K562 (cell line): ENCODE data around the gene DBP. TPM values are rescaled to one million over a fixed set of nuclear protein-coding genes. Genes with fewer than 3 reads are reported as not detected.

Experiments used
- ADNP ChIP-seq: fragments of 200-800 bp; sonication (Bioruptor generic); IDR thresholded peaks from 2 replicates; pipeline ENCODE4 v1.6.1; 2016; ENCODE audit warnings: missing genetic modification characterization, missing compliant biosample characterization
- MIER1 ChIP-seq: fragments of 450-650 bp; IDR thresholded peaks from 2 replicates; pipeline ENCODE4 v1.6.1; 2016; ENCODE audit warnings: antibody characterized with exemption, mild to moderate bottlenecking, low read depth
- NFE2 ChIP-seq: IDR thresholded peaks from 2 replicates; pipeline ENCODE4 v1.6.1; 2014; ENCODE audit warnings: antibody characterized with exemption, low read depth
- RBFOX2 ChIP-seq: fragments of 200-400 bp; formaldehyde crosslinking; IDR thresholded peaks from 2 replicates; pipeline ENCODE4 v1.6.1; 2017; ENCODE audit warnings: low read depth, mild to moderate bottlenecking, low read length, moderate library complexity
- SMARCB1 ChIP-seq: IDR thresholded peaks from 2 replicates; pipeline ENCODE4 v1.6.1; 2011; ENCODE audit warnings: improper control_type of control experiment, low read depth; ENCODE audit not compliant: insufficient read length
- SP2 ChIP-seq: IDR thresholded peaks from 2 replicates; pipeline ENCODE4 v1.6.1; 2011; ENCODE audit warnings: mild to moderate bottlenecking, low read depth, low read length, moderate library complexity; ENCODE audit not compliant: poor library complexity, severe bottlenecking; ENCODE audit errors: extremely low read depth
- TCF7 ChIP-seq: sonication (generic); IDR thresholded peaks from 2 replicates; pipeline ENCODE4 v1.6.1; 2016; ENCODE audit warnings: antibody characterized with exemption, borderline replicate concordance
- TOE1 ChIP-seq, 2 experiments: fragments of 450-650 bp in 1 of 2; sonication (generic) in 1 of 2; formaldehyde crosslinking in 1 of 2; IDR thresholded peaks; 2 replicates each; pipeline versions ENCODE4 v1.7.1 to v1.8.0; 2016 to 2022; ENCODE audit warnings: borderline replicate concordance in 2 of 2, mild to moderate bottlenecking in 2 of 2, antibody characterized with exemption in 1 of 2, inconsistent platforms in 1 of 2, low read depth in 1 of 2, missing genetic modification reagents in 1 of 2, moderate library complexity in 1 of 2
- ZNF655 ChIP-seq: fragments of 250-450 bp; sonication (Bioruptor Pico); IDR thresholded peaks from 2 replicates; pipeline ENCODE4 v1.5.0; 2021
- ZNF785 ChIP-seq: fragments of 250-450 bp; sonication (Bioruptor Pico); IDR thresholded peaks from 2 replicates; pipeline ENCODE4 v1.4.0; 2020; ENCODE audit warnings: mild to moderate bottlenecking
- polyA plus RNA-seq, 8 experiments: library from polyadenylated mRNA; depleted of rRNA in 4 of 8; stranded (reverse) in 5 of 8; unstranded in 3 of 8; fragments of >200 nt; fragmentation: Nextera tagmentation in 2 of 8; fragmentation: Illumina TruSeq in 1 of 8; extraction: Ambion mirVana in 2 of 8; extraction: Trizol in 1 of 8; gene quantifications; 2 replicates each; pipeline versions ENCODE4 v1.2.1 to v1.2.3, GENCODE V29; 2011 to 2014; ENCODE audit warnings: inconsistent platforms in 1 of 8, missing spikeins in 1 of 8
- total RNA-seq, 7 experiments: library from RNA; depleted of rRNA in 6 of 7; stranded (reverse); fragments of >200 nt in 6 of 7; fragmentation: Illumina TruSeq in 2 of 7; extraction: Trizol in 2 of 7; gene quantifications; 2 replicates each; pipeline versions ENCODE4 v1.2.1 to v1.2.3, GENCODE V29; 2011 to 2021; ENCODE audit warnings: low replicate concordance in 1 of 7
- TF ChIP-seq, protein P1 (sequence below): fragments of 250-450 bp; sonication (Bioruptor Pico); IDR thresholded peaks from 2 replicates; pipeline ENCODE4 v1.4.0; 2020; ENCODE audit warnings: mild to moderate bottlenecking
- TF ChIP-seq, protein P2 (sequence below), 3 experiments: IDR thresholded peaks in 2 of 3; conservative IDR thresholded peaks in 1 of 3; 2 replicates each; pipeline ENCODE4 v1.5.1; 2011 to 2012; ENCODE audit warnings: low read length in 3 of 3, mild to moderate bottlenecking in 3 of 3, control low read depth in 2 of 3, improper control_type of control experiment in 1 of 3, inconsistent platforms in 1 of 3, low read depth in 1 of 3, mixed read lengths in 1 of 3, moderate library complexity in 1 of 3; ENCODE audit not compliant: insufficient read depth in 2 of 3
- TF ChIP-seq, protein P3 (sequence below): fragments of 450-650 bp; IDR thresholded peaks from 2 replicates; pipeline ENCODE4 v1.6.1; 2017; ENCODE audit warnings: antibody characterized with exemption, mild to moderate bottlenecking

DBP gene
- total and polyA plus RNA-seq, 9 of the 15 experiments (the other 6 are each of a cell fraction or from before 2014, with no cell fraction given), result 0.25 to 5.5 (median 1.8) TPM

- TF ChIP-seq TOE1 (IDR thresholded peaks at IDR 0.05; ENCODE audit: borderline replicate concordance) (peak; percentile 17), TOE1 (CRISPR knock-in tag; IDR thresholded peaks at IDR 0.05; ENCODE audit: borderline replicate concordance, low read depth) (no peak), RBFOX2 (peak; percentile 100), SP2 (peak; percentile 99), ADNP (tag) (no peak), ZNF655 (no peak), SMARCB1 (no peak), MIER1 (no peak; the same call in 1 of the 2 replicates), TCF7 (peak; percentile 67; the same call in 1 of the 2 replicates), NFE2 (peak; percentile 32), ZNF785 (no peak)
- TF ChIP-seq, protein P1, sequence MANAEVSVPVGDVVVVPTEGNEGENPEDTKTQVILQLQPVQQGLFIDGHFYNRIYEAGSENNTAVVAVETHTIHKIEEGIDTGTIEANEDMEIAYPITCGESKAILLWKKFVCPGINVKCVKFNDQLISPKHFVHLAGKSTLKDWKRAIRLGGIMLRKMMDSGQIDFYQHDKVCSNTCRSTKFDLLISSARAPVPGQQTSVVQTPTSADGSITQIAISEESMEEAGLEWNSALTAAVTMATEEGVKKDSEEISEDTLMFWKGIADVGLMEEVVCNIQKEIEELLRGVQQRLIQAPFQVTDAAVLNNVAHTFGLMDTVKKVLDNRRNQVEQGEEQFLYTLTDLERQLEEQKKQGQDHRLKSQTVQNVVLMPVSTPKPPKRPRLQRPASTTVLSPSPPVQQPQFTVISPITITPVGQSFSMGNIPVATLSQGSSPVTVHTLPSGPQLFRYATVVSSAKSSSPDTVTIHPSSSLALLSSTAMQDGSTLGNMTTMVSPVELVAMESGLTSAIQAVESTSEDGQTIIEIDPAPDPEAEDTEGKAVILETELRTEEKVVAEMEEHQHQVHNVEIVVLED (CRISPR knock-in tag), result peak; percentile 100
- TF ChIP-seq, protein P2, sequence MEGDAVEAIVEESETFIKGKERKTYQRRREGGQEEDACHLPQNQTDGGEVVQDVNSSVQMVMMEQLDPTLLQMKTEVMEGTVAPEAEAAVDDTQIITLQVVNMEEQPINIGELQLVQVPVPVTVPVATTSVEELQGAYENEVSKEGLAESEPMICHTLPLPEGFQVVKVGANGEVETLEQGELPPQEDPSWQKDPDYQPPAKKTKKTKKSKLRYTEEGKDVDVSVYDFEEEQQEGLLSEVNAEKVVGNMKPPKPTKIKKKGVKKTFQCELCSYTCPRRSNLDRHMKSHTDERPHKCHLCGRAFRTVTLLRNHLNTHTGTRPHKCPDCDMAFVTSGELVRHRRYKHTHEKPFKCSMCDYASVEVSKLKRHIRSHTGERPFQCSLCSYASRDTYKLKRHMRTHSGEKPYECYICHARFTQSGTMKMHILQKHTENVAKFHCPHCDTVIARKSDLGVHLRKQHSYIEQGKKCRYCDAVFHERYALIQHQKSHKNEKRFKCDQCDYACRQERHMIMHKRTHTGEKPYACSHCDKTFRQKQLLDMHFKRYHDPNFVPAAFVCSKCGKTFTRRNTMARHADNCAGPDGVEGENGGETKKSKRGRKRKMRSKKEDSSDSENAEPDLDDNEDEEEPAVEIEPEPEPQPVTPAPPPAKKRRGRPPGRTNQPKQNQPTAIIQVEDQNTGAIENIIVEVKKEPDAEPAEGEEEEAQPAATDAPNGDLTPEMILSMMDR (IDR thresholded peaks at IDR 0.05 in 2 of 3, conservative IDR thresholded peaks at IDR 0.05 in 1 of 3; ENCODE audit: insufficient read depth in 2 of 3, low read depth in 1 of 3, low read length in 3 of 3), result peak in 1 of 3 experiments; percentile 2; a peak in 1 of 6 replicates
- TF ChIP-seq, protein P3, sequence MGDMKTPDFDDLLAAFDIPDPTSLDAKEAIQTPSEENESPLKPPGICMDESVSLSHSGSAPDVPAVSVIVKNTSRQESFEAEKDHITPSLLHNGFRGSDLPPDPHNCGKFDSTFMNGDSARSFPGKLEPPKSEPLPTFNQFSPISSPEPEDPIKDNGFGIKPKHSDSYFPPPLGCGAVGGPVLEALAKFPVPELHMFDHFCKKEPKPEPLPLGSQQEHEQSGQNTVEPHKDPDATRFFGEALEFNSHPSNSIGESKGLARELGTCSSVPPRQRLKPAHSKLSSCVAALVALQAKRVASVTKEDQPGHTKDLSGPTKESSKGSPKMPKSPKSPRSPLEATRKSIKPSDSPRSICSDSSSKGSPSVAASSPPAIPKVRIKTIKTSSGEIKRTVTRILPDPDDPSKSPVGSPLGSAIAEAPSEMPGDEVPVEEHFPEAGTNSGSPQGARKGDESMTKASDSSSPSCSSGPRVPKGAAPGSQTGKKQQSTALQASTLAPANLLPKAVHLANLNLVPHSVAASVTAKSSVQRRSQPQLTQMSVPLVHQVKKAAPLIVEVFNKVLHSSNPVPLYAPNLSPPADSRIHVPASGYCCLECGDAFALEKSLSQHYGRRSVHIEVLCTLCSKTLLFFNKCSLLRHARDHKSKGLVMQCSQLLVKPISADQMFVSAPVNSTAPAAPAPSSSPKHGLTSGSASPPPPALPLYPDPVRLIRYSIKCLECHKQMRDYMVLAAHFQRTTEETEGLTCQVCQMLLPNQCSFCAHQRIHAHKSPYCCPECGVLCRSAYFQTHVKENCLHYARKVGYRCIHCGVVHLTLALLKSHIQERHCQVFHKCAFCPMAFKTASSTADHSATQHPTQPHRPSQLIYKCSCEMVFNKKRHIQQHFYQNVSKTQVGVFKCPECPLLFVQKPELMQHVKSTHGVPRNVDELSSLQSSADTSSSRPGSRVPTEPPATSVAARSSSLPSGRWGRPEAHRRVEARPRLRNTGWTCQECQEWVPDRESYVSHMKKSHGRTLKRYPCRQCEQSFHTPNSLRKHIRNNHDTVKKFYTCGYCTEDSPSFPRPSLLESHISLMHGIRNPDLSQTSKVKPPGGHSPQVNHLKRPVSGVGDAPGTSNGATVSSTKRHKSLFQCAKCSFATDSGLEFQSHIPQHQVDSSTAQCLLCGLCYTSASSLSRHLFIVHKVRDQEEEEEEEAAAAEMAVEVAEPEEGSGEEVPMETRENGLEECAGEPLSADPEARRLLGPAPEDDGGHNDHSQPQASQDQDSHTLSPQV, result no peak
Measured at GRCh38 chr19:48618916-48619691, 18.1 kb downstream of the DBP start, which contains the start of the genes RPL18 and SPHK2 (continued).
